HEK293T (cell line): Measurements from ENCODE around the gene RAB31.

Experiments used
- BHLHE40 ChIP-seq: fragments of 450-650 bp; IDR thresholded peaks from 2 replicates; pipeline ENCODE4 v1.6.1; 2016; ENCODE audit warnings: mild to moderate bottlenecking, moderate library complexity, borderline replicate concordance
- CTBP1 ChIP-seq: fragments of 450-650 bp; IDR thresholded peaks from 2 replicates; pipeline ENCODE4 v1.6.1; 2016; ENCODE audit warnings: borderline replicate concordance
- ELF4 ChIP-seq: fragments of 450-650 bp; IDR thresholded peaks from 2 replicates; pipeline ENCODE4 v1.6.1; 2017; ENCODE audit warnings: antibody characterized with exemption
- FOXA1 ChIP-seq: fragments of 450-650 bp; IDR thresholded peaks from 2 replicates; pipeline ENCODE4 v1.6.1; 2016; ENCODE audit warnings: mild to moderate bottlenecking
- FOXK2 ChIP-seq: fragments of 450-650 bp; IDR thresholded peaks from 2 replicates; pipeline ENCODE4 v1.6.1; 2016; ENCODE audit warnings: mild to moderate bottlenecking
- FOXM1 ChIP-seq: fragments of 450-650 bp; IDR thresholded peaks from 2 replicates; pipeline ENCODE4 v1.6.1; 2017; ENCODE audit warnings: mild to moderate bottlenecking, borderline replicate concordance
- L3MBTL2 ChIP-seq: fragments of 450-650 bp; conservative IDR thresholded peaks from 2 replicates; pipeline ENCODE4 v1.6.1; 2016; ENCODE audit warnings: mild to moderate bottlenecking
- NFRKB ChIP-seq: fragments of 450-650 bp; IDR thresholded peaks from 2 replicates; pipeline ENCODE4 v1.6.1; 2016; ENCODE audit warnings: mild to moderate bottlenecking, moderate library complexity
- SP1 ChIP-seq: fragments of 450-650 bp; IDR thresholded peaks from 2 replicates; pipeline ENCODE4 v1.6.1; 2017
- TARDBP ChIP-seq: fragments of 450-650 bp; IDR thresholded peaks from 2 replicates; pipeline ENCODE4 v1.6.1; 2016

- TF ChIP-seq FOXK2 (no peak), SP1 (no peak), FOXA1 (no peak), BHLHE40 (no peak), NFRKB (no peak), L3MBTL2 (no peak), ELF4 (no peak), TARDBP (no peak), FOXM1 (no peak), CTBP1 (no peak)
Observed at GRCh38 chr18:9712130-9712577, 4.1 kb downstream of the RAB31 start.
